HFF-Myc (cell line): Measurements from ENCODE around the gene PLXNA4.

Experiments
- DNase-seq: peaks from one replicate; pipeline ENCODE4 v3.0.0-alpha.2; 2011; ENCODE audit warnings: low read depth; ENCODE audit errors: extremely low read depth
- H3K4me3 ChIP-seq: replicated peaks from 2 replicates; pipeline ENCODE4 v1.5.1; 2011; ENCODE audit warnings: low read depth, mild to moderate bottlenecking, control low read depth, low read length
- CTCF ChIP-seq: IDR thresholded peaks from 2 replicates; pipeline ENCODE4 v1.5.1; 2012; ENCODE audit warnings: mild to moderate bottlenecking, low read depth, low read length, control low read depth; ENCODE audit errors: missing control alignments

Gene PLXNA4

GRCh38 chr7:132199626-132200025, 376.6 kb downstream of the PLXNA4 start:
- no peak overlapping the region for H3K4me3 ChIP-seq
- no peak for DNase-seq
- TF ChIP-seq CTCF: no peak

- TF ChIP-seq CTCF: no peak
Observed at GRCh38 chr7:132197772-132198171, 378.5 kb downstream of the PLXNA4 start.

GRCh38 chr7:132193898-132194297, 382.4 kb downstream of the PLXNA4 start:
- no peak for DNase-seq
- no peak for TF ChIP-seq CTCF
- H3K4me3 ChIP-seq: no peak overlapping the region

More at GRCh38 chr7:132197772-132198171, 378.5 kb downstream of the PLXNA4 start:
- DNase-seq: no peak
- no peak overlapping the region for H3K4me3 ChIP-seq

- DNase-seq: no peak
- no peak overlapping the region for H3K4me3 ChIP-seq
- TF ChIP-seq CTCF: no peak
Observed at GRCh38 chr7:132192809-132193208, 383.5 kb downstream of the PLXNA4 start.

- H3K4me3 ChIP-seq: no peak overlapping the region
- no peak for DNase-seq
- no peak for TF ChIP-seq CTCF
Observed at GRCh38 chr7:132191418-132191817, 384.9 kb downstream of the PLXNA4 start.

GRCh38 chr7:132190683-132191082, 385.6 kb downstream of the PLXNA4 start:
- no peak for TF ChIP-seq CTCF
- no peak for DNase-seq
- H3K4me3 ChIP-seq: no peak overlapping the region

GRCh38 chr7:132189881-132190280, 386.4 kb downstream of the PLXNA4 start:
- no peak for DNase-seq
- TF ChIP-seq CTCF: no peak
- no peak overlapping the region for H3K4me3 ChIP-seq
